Glomerular visceral epithelial cell (primary cell): ENCODE data around the gene CARS1.

Source experiments
- DNase-seq: peaks from one replicate; pipeline ENCODE4 v3.0.0-alpha.2; 2016; ENCODE audit errors: extremely low spot score

Gene CARS1

GRCh38 chr11:2992234-2992996 lies 64.8 kb downstream of the CARS1 start, which contains the start of gene NAP1L4:
Gene NAP1L4 (minus strand): TSS chr11:2992329. CDS start chr11:2979220, 13,109 bp downstream.
- DNase-seq = peak; percentile 97

GRCh38 chr11:2991452-2992233 lies 65.6 kb downstream of the CARS1 start:
- DNase-seq = peak; percentile 26

GRCh38 chr11:2990617-2991451 lies 66.4 kb downstream of the CARS1 start:
- DNase-seq = peak; percentile 13

GRCh38 chr11:2989551-2989950 lies 67.7 kb downstream of the CARS1 start:
- DNase-seq = no peak

GRCh38 chr11:2989006-2989405 lies 68.2 kb downstream of the CARS1 start:
- no peak for DNase-seq

GRCh38 chr11:2987881-2988861 lies 69.1 kb downstream of the CARS1 start:
- no peak for DNase-seq

GRCh38 chr11:2983908-2984307 lies 73.3 kb downstream of the CARS1 start:
- no peak for DNase-seq

- DNase-seq = no peak
These were observed 75.0 kb downstream of the CARS1 start for GRCh38 chr11:2982214-2982613.

- DNase-seq = no peak
These were observed 76.1 kb downstream of the CARS1 start for GRCh38 chr11:2981130-2981529.

GRCh38 chr11:2980168-2980840 lies 76.9 kb downstream of the CARS1 start:
- DNase-seq = no peak

- DNase-seq = no peak
These were observed 80.1 kb downstream of the CARS1 start for GRCh38 chr11:2977113-2977512.

GRCh38 chr11:2976294-2977063 lies 80.7 kb downstream of the CARS1 start:
- DNase-seq = no peak

GRCh38 chr11:2975594-2975993 lies 81.6 kb downstream of the CARS1 start:
- DNase-seq = peak; percentile 30

GRCh38 chr11:2974272-2974671 lies 83.0 kb downstream of the CARS1 start:
- DNase-seq = no peak

GRCh38 chr11:2968341-2968900 lies 88.8 kb downstream of the CARS1 start:
- DNase-seq = no peak

GRCh38 chr11:2964782-2965181 lies 92.4 kb downstream of the CARS1 start:
- no peak for DNase-seq

- no peak for DNase-seq
These were observed 93.5 kb downstream of the CARS1 start for GRCh38 chr11:2963761-2964160.

- no peak for DNase-seq
These were observed 94.0 kb downstream of the CARS1 start for GRCh38 chr11:2963112-2963754.

- no peak for DNase-seq
These were observed 96.1 kb downstream of the CARS1 start for GRCh38 chr11:2961080-2961479.
